ENCODE results near the gene TAAR6.

GRCh38 chr6:132567566-132567965, 2.6 kb upstream of the TAAR6 start:
- TF ChIP-seq CTCF (IDR thresholded peaks at IDR 0.05; ENCODE audit: poor library complexity, severe bottlenecking) (no peak), EP300 (conservative IDR thresholded peaks at IDR 0.05; ENCODE audit: poor library complexity, severe bottlenecking) (no peak), TAF1 (IDR thresholded peaks at IDR 0.05; ENCODE audit: low read depth) (no peak), REST (IDR thresholded peaks at IDR 0.05; ENCODE audit: borderline replicate concordance) (no peak), POLR2AphosphoS5 (IDR thresholded peaks at IDR 0.05) (no peak), EZH2 (IDR thresholded peaks at IDR 0.05; ENCODE audit: borderline replicate concordance, insufficient read depth, low read length, poor library complexity, severe bottlenecking) (no peak)

Measured in neural cell (in vitro differentiated cells).